ENCODE data around the gene TIMM13.
"Not testable (repeated sequence)": the region's sequence is repeated elsewhere in the genome, so short reads cannot be mapped to it uniquely, and the experiment has no call there.

The TIMM13 gene

GRCh38 chr19:2420490-2420889, 6.9 kb downstream of the TIMM13 start:
- TF ChIP-seq CTCF (IDR thresholded peaks at IDR 0.05; ENCODE audit: insufficient read depth, low read depth, low read length, missing control alignments), result no peak
- no peak for DNase-seq (ENCODE audit: low read depth)
- H3K4me3 ChIP-seq (ENCODE audit: low read length), result no peak overlapping the region

GRCh38 chr19:2419754-2420153, 7.6 kb downstream of the TIMM13 start:
- no peak overlapping the region for H3K4me3 ChIP-seq (ENCODE audit: low read length)
- no peak for TF ChIP-seq CTCF (IDR thresholded peaks at IDR 0.05; ENCODE audit: insufficient read depth, low read depth, low read length, missing control alignments)
- DNase-seq (ENCODE audit: low read depth), result no peak

GRCh38 chr19:2417881-2418406, 9.4 kb downstream of the TIMM13 start:
- DNase-seq (ENCODE audit: low read depth), result no peak
- H3K4me3 ChIP-seq (ENCODE audit: low read length), result no peak overlapping the region
- TF ChIP-seq CTCF (IDR thresholded peaks at IDR 0.05; ENCODE audit: insufficient read depth, low read depth, low read length, missing control alignments), result no peak

- H3K4me3 ChIP-seq (ENCODE audit: low read length); DNase-seq (ENCODE audit: low read depth): not testable (repeated sequence)
Measured at GRCh38 chr19:2417436-2417835, 9.9 kb downstream of the TIMM13 start.

GRCh38 chr19:2416321-2417097, 10.9 kb downstream of the TIMM13 start:
- H3K4me3 ChIP-seq (ENCODE audit: low read length), result no peak overlapping the region
- DNase-seq (ENCODE audit: low read depth), result no peak
- no peak for TF ChIP-seq CTCF (IDR thresholded peaks at IDR 0.05; ENCODE audit: insufficient read depth, low read depth, low read length, missing control alignments)

- no peak for TF ChIP-seq CTCF (IDR thresholded peaks at IDR 0.05; ENCODE audit: insufficient read depth, low read depth, low read length, missing control alignments)
- H3K4me3 ChIP-seq (ENCODE audit: low read length), result no peak overlapping the region
- DNase-seq (ENCODE audit: low read depth), result no peak
Measured at GRCh38 chr19:2415973-2416319, 11.4 kb downstream of the TIMM13 start.

- H3K4me3 ChIP-seq (ENCODE audit: low read length), result no peak overlapping the region
- DNase-seq (ENCODE audit: low read depth), result no peak
- TF ChIP-seq CTCF (IDR thresholded peaks at IDR 0.05; ENCODE audit: insufficient read depth, low read depth, low read length, missing control alignments), result no peak
Measured at GRCh38 chr19:2415281-2415972, 12.0 kb downstream of the TIMM13 start.

Measured in epithelial cell of esophagus (primary cell).